AG04450 (cell line): ENCODE data around the gene NTNG2. TPM values are rescaled to one million over a fixed set of nuclear protein-coding genes. Genes with fewer than 3 reads are reported as not detected.

Experiments used
- CTCF ChIA-PET: fragments of 300-600, 350-600 bp; formaldehyde crosslinking; extraction: SDS; loops from one replicate; lab custom pipeline; 2022; ENCODE audit warnings: antibody characterized with exemption, inconsistent platforms; lab: Charles Lee
- POLR2A ChIA-PET: fragments of 350-600 bp; formaldehyde crosslinking; extraction: SDS; loops from one replicate; lab custom pipeline; 2021; ENCODE audit warnings: antibody characterized with exemption, inconsistent platforms; lab: Yijun Ruan, JAX
- DNase-seq: peaks from one replicate; pipeline ENCODE4 v3.0.0-alpha.2; 2011; ENCODE audit warnings: low read depth, low spot score
- H3K27ac ChIP-seq: one replicate; pipeline ENCODE4 v1.5.1; 2012; ENCODE audit warnings: low read depth, low read length, control low read depth
- H3K27me3 ChIP-seq: one replicate; pipeline ENCODE4 v1.6.0; 2012; ENCODE audit warnings: low read length; ENCODE audit not compliant: control insufficient read depth, insufficient read depth
- H3K4me3 ChIP-seq: 2 replicates; pipeline ENCODE4 v1.5.1; 2011; ENCODE audit warnings: mild to moderate bottlenecking, low read depth, low read length, control low read depth
- H3K9me3 ChIP-seq: 2 replicates; pipeline ENCODE4 v1.5.1; 2012; ENCODE audit warnings: low read length; ENCODE audit not compliant: control insufficient read depth, insufficient read depth
- polyA plus RNA-seq: library from polyadenylated mRNA; depleted of rRNA; stranded (reverse); fragments of >200 nt; gene quantifications from 2 replicates; pipeline ENCODE4 v1.2.3, GENCODE V29; 2011
- TF ChIP-seq, protein P1 (sequence below): IDR thresholded peaks from 2 replicates; pipeline ENCODE4 v1.5.1; 2011; ENCODE audit warnings: low read depth, low read length, control low read depth, inconsistent platforms

NTNG2 gene
- polyA plus RNA-seq, 1 experiment = 0.93 TPM

DNA sequence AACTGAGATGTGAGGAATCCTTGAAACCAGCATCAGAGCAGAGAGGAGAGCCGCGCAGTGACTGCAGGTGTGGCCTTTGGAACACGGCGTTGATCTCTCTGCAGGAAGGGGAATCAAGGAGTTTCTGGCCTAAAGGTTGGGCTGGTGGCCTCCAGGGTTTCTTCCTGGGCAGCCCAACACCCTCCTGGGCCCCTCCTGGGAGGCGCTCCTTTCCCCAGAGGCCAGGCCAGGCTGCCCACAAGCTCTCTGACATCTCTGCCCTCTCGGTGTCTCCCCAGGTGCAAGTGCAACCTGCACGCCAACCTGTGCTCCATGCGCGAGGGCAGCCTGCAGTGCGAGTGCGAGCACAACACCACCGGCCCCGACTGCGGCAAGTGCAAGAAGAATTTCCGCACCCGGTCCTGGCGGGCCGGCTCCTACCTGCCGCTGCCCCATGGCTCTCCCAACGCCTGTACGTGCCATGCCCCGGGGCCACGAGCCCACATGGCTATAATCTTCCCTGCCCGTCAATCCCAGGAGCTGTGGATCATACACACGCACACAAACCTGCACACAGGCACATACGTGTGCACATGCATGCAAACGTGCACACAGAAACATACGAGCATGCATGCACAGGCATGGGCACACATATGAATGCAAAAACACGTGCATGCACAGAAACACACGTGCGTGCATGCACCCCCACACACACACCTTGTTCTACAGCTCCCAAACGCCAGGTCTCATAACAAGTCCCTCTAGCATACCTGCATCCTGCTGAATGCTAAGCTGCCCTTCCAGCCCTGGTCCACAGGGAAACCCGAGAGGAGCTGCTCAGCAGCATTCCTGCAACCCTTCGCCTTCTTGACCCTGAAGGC is 64.9 kb downstream of the NTNG2 start:
- TF ChIP-seq, protein P1, sequence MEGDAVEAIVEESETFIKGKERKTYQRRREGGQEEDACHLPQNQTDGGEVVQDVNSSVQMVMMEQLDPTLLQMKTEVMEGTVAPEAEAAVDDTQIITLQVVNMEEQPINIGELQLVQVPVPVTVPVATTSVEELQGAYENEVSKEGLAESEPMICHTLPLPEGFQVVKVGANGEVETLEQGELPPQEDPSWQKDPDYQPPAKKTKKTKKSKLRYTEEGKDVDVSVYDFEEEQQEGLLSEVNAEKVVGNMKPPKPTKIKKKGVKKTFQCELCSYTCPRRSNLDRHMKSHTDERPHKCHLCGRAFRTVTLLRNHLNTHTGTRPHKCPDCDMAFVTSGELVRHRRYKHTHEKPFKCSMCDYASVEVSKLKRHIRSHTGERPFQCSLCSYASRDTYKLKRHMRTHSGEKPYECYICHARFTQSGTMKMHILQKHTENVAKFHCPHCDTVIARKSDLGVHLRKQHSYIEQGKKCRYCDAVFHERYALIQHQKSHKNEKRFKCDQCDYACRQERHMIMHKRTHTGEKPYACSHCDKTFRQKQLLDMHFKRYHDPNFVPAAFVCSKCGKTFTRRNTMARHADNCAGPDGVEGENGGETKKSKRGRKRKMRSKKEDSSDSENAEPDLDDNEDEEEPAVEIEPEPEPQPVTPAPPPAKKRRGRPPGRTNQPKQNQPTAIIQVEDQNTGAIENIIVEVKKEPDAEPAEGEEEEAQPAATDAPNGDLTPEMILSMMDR = no peak
- no peak for DNase-seq

DNA sequence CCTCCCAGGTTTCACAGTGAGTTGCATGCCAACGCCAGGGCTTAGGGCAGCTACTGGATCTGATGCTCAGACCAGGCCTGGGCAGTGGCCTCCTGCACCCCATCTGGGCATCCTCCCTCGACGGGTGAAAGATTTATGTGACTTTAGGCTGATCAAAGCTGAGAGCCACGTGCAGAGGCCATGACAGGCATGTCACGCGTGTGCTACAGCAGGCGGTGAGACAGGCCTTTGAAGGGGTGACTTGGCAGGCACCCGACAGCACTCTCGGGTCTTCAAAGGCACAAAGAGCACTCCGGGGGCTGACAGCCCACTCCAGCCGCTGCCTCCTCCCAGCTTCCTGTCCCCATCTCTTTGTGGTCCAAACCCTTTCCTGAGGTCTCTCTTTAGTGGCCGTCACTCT is 66.2 kb downstream of the NTNG2 start:
- TF ChIP-seq, protein P1 = no peak
- Histone ChIP-seq H3K9me3 (no peaks in the 10 kb centered on the region), H3K27me3 (peaks cover 37% of the 10 kb centered on the region), H3K4me3 (no peak overlapping the region), H3K27ac (no peak overlapping the region)
- POLR2A ChIA-PET = no interaction called here
- no peak for DNase-seq
- CTCF ChIA-PET = no interaction called here

More for the DNA sequence above, 64.9 kb downstream of the NTNG2 start:
- Histone ChIP-seq H3K27me3 (peaks cover 42% of the 10 kb centered on the region), H3K27ac (no peak overlapping the region), H3K4me3 (no peak overlapping the region), H3K9me3 (no peaks in the 10 kb centered on the region)
- POLR2A ChIA-PET = no interaction called here
- CTCF ChIA-PET = interaction anchor here (0.6 to 2.1 kb wide), 2 partner anchors 9 to 863 kb away, joined by 7 to 10 read pairs; no protein-coding TSS in a partner anchor

DNA sequence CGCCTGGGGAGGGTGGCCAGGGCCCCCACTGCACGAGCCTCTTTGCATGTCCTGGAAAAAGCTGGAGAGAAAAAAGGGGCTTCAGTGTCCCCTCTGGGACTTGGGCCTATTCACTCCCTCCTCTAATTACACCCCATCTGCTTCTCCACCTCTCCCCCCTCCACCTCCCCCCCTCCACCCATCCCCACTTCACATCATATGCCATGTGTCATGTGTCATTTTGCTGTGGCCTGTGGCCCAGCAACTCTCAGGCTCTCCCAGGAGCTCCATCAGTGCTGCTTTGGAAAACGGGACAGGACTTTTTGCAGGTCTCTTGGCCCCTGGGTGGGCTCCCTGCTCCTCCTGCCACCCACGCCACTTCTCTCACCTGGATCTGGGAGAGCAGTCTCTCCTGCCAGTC is 68.7 kb downstream of the NTNG2 start:
- H3K27me3 ChIP-seq = peaks cover 48% of the 10 kb centered on the region
- TF ChIP-seq, protein P1 = no peak
- no peak overlapping the region for H3K4me3 ChIP-seq
- H3K27ac ChIP-seq = no peak overlapping the region
- no peak for DNase-seq
- no peaks in the 10 kb centered on the region for H3K9me3 ChIP-seq
- ChIA-PET POLR2A (no interaction called here), CTCF (no interaction called here)

DNA sequence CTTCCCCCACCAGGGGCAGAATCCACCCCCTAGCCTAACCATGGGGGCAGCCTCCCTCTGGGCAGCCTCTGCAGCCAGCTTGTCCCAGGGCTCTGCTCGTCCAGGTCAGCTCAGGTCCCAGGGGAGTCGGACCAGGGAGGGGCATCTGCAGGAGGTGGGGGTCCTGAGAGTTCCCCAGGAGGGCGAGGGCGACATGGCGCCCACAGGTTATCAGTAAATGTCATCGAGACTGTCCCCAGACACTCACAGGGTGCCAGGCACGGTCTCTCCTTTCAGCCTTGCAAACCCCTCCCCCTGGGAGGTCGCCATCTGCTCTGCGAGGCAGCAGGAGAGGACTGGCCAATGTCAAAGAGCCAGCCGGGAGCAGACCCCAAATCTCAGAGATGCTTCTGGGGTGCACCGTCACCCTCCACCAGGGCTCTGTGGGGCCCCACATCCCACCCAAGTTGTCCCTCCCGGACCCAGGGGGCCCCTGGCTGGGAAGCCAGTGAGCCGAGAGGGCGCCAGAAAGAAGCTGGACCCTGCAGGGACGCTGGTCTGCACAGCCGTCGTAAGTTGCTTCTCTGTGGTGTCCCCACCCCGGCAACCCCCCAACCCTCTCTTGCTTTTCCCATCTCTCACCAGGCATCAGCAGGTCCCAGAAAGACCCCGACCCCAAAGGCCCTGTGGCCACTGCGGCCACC is 69.3 kb downstream of the NTNG2 start:
- no peak for DNase-seq
- ChIA-PET POLR2A (no interaction called here), CTCF (no interaction called here)
- no peak overlapping the region for H3K4me3 ChIP-seq
- TF ChIP-seq, protein P1 = no peak
- H3K9me3 ChIP-seq = no peaks in the 10 kb centered on the region
- no peak overlapping the region for H3K27ac ChIP-seq
- H3K27me3 ChIP-seq = peaks cover 47% of the 10 kb centered on the region

DNA sequence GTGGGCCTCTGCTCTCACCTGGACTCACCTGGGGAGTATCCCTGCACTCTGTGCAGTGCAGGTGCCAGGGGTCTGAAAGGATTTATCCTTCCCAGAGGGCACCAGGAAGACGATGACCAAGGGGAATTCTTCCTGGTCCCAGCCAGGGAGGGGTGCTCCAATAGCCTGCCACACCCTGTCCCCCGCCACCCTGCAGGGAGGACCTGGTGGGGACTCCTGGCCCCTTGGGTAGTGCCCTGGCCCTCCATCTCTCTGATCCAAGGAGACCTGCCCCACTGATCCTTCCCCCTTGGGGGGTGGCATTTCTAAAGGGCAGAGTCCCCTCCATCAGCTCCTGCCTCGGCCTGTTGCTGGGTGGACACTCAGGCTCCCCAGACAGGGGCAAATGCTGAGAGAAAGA is 70.7 kb downstream of the NTNG2 start:
- DNase-seq = no peak
- peaks cover 52% of the 10 kb centered on the region for H3K27me3 ChIP-seq
- CTCF ChIA-PET = interaction anchor here (9.1 kb wide), 1 partner anchor 471 kb away, joined by 154 read pairs; no protein-coding TSS in a partner anchor

More for the DNA sequence above, 70.7 kb downstream of the NTNG2 start:
- TF ChIP-seq, protein P1 = no peak
- no peak overlapping the region for H3K4me3 ChIP-seq
- H3K9me3 ChIP-seq = no peaks in the 10 kb centered on the region
- no peak overlapping the region for H3K27ac ChIP-seq
- POLR2A ChIA-PET = no interaction called here
